Body of pancreas (tissue), 4 donors: ENCODE results near the gene TBC1D4. TPM values are rescaled to one million over a fixed set of nuclear protein-coding genes. Genes with fewer than 3 reads are reported as not detected.

ENCODE experiments used
- ATAC-seq: fragments of 150-250 bp; one replicate; pipeline ENCODE4 v1.9.1; 2016
- DNase-seq, 4 donors: peaks; one replicate each; pipeline ENCODE4 v3.0.0-alpha.2; 2019
- H3K27ac ChIP-seq, 4 donors: fragments of 200-600 bp; sonication (generic); 1 replicate in 3 of 4; 2 replicates in 1 of 4; pipeline versions ENCODE4 v1.5.1 to v1.6.1; 2016 to 2019; ENCODE audit warnings: mild to moderate bottlenecking in 1 of 4, mixed read lengths in 1 of 4, moderate library complexity in 1 of 4
- H3K27me3 ChIP-seq, 2 donors: fragments of 200-600 bp; sonication (generic); one replicate each; pipeline ENCODE4 v1.6.0; 2016; ENCODE audit warnings: mild to moderate bottlenecking in 1 of 2
- H3K36me3 ChIP-seq, 2 donors: fragments of 200-600 bp; sonication (generic); replicated peaks in 1 of 2; 2 replicates each; pipeline ENCODE4 v1.5.1; 2016; ENCODE audit warnings: low read depth in 2 of 2; ENCODE audit not compliant: insufficient read depth in 1 of 2
- H3K4me1 ChIP-seq: fragments of 200-600 bp; sonication (generic); one replicate; pipeline ENCODE4 v1.6.0; 2016
- H3K4me3 ChIP-seq, 2 donors: fragments of 200-600 bp; sonication (generic); 1 replicate in 1 of 2; 2 replicates in 1 of 2; pipeline ENCODE4 v1.5.1; 2016 to 2019
- H3K9me3 ChIP-seq, 3 donors: fragments of 200-600 bp; sonication (generic); 1 replicate in 2 of 3; 2 replicates in 1 of 3; pipeline ENCODE4 v1.5.1; 2016
- CTCF ChIP-seq, 7 experiments: fragments of 450-650 bp in 4 of 7; fragments of 200-600 bp in 3 of 7; sonication (generic) in 3 of 7; IDR thresholded peaks; one replicate each; pipeline ENCODE4 v1.5.1; 2016 to 2019; ENCODE audit warnings: antibody characterized with exemption in 7 of 7
- POLR2A ChIP-seq, 3 donors: fragments of 450-650 bp; IDR thresholded peaks; one replicate each; pipeline ENCODE4 v1.6.1; 2016; ENCODE audit warnings: antibody characterized with exemption in 3 of 3, mild to moderate bottlenecking in 2 of 3
- WGBS, 2 donors: methylation state at CpG; one replicate each; pipeline ENCODE4 v1.1.5; 2017; 5-methylcytosine and 5-hydroxymethylcytosine counted together
- intact Hi-C: fragments of 100-400 bp; cut with DNase I; formaldehyde crosslinking; loops from one replicate; pipeline ENCODE4 v1.15.1; 2023
- total RNA-seq, 2 donors: library from RNA; depleted of rRNA; stranded (reverse); fragments of >200 nt; gene quantifications; one replicate each; pipeline ENCODE4 v1.1.0, GENCODE V29; 2016

The TBC1D4 gene
- total RNA-seq, 2 donors from 2014 or later, result 28.3 to 29.7 TPM

- Histone ChIP-seq H3K27me3 (no peaks in the 10 kb centered on the region), H3K27ac (peak overlapping the region in 1 of 4 donors; percentile 60), H3K9me3 (no peaks in the 10 kb centered on the region), H3K4me3 (no peak overlapping the region), H3K36me3 (no peaks in the 10 kb centered on the region), H3K4me1 (peaks cover 43% of the 10 kb centered on the region)
- no peak for DNase-seq
- 63 to 73% methylated on average over 3 of the region's 3 CpGs for WGBS, 2 donors
- TF ChIP-seq CTCF (IDR thresholded peaks at IDR 0.05) (no peak), POLR2A (IDR thresholded peaks at IDR 0.05) (no peak)
- no peak for ATAC-seq
- intact Hi-C loops, result no loop called here
These were observed 35.1 kb downstream of the TBC1D4 start for GRCh38 chr13:75446874-75447273.

GRCh38 chr13:75445717-75446499 lies 36.1 kb downstream of the TBC1D4 start:
- H3K9me3 ChIP-seq, result no peaks in the 10 kb centered on the region
- no peak for TF ChIP-seq POLR2A (IDR thresholded peaks at IDR 0.05)
- TF ChIP-seq CTCF (IDR thresholded peaks at IDR 0.05), result no peak
- peaks cover 42% of the 10 kb centered on the region for H3K4me1 ChIP-seq
- no peaks in the 10 kb centered on the region for H3K36me3 ChIP-seq
- H3K4me3 ChIP-seq, result no peak overlapping the region
- intact Hi-C loops, result no loop called here
- no peak for DNase-seq
- H3K27me3 ChIP-seq, result no peaks in the 10 kb centered on the region
- peak overlapping the region in 3 of 4 donors; percentile 12 to 60 (median 13) for H3K27ac ChIP-seq
- no peak for ATAC-seq
- 46 to 57% methylated on average over 7 of the region's 7 CpGs for WGBS, 2 donors

- no peaks in the 10 kb centered on the region for H3K36me3 ChIP-seq
- peaks cover 47% of the 10 kb centered on the region for H3K4me1 ChIP-seq
- H3K27me3 ChIP-seq, result no peaks in the 10 kb centered on the region
- intact Hi-C loops, result no loop called here
- peak overlapping the region in 3 of 4 donors; percentile 32 to 60 (median 45) for H3K27ac ChIP-seq
- no peak for DNase-seq
- 85 to 92% methylated on average over 6 of the region's 6 CpGs for WGBS, 2 donors
- no peak overlapping the region for H3K4me3 ChIP-seq
- TF ChIP-seq POLR2A (IDR thresholded peaks at IDR 0.05) (no peak), CTCF (IDR thresholded peaks at IDR 0.05) (no peak)
- H3K9me3 ChIP-seq, result no peaks in the 10 kb centered on the region
- ATAC-seq, result no peak
These were observed 38.0 kb downstream of the TBC1D4 start for GRCh38 chr13:75444016-75444415.

- H3K36me3 ChIP-seq, result no peaks in the 10 kb centered on the region
- peaks cover 47% of the 10 kb centered on the region for H3K4me1 ChIP-seq
- no peak for DNase-seq
- intact Hi-C loops, result no loop called here
- peak; percentile 51 for ATAC-seq
- no peaks in the 10 kb centered on the region for H3K27me3 ChIP-seq
- WGBS, 2 donors, result 16 to 26% methylated on average over 8 of the region's 8 CpGs
- peak overlapping the region in 3 of 4 donors; percentile 32 to 60 (median 45) for H3K27ac ChIP-seq
- no peak overlapping the region for H3K4me3 ChIP-seq
- H3K9me3 ChIP-seq, result no peaks in the 10 kb centered on the region
- TF ChIP-seq CTCF (IDR thresholded peaks at IDR 0.05) (no peak), POLR2A (IDR thresholded peaks at IDR 0.05) (no peak)
These were observed 38.5 kb downstream of the TBC1D4 start for GRCh38 chr13:75443356-75443958.
